Activated naive CD4-positive, alpha-beta T cell treated with anti-CD3 and anti-CD28 coated beads, Interleukin-2, amount 50 U/mL, for 24 hours (primary cell): ENCODE results near the gene KCNB1.

Experiments
- H3K27ac Mint-ChIP-seq: one replicate; pipeline ENCODE4 v1.8.0; 2021; ENCODE audit warnings: mild to moderate bottlenecking, mixed read lengths
- H3K27me3 Mint-ChIP-seq: one replicate; pipeline ENCODE4 v1.8.0; 2021; ENCODE audit warnings: mixed read lengths
- H3K36me3 Mint-ChIP-seq: one replicate; pipeline ENCODE4 v1.8.0; 2021; ENCODE audit warnings: mixed read lengths
- H3K4me1 Mint-ChIP-seq: one replicate; pipeline ENCODE4 v1.8.0; 2021; ENCODE audit warnings: mixed read lengths
- H3K4me3 Mint-ChIP-seq: one replicate; pipeline ENCODE4 v1.8.0; 2021; ENCODE audit warnings: mild to moderate bottlenecking, mixed read lengths
- H3K9me3 Mint-ChIP-seq: one replicate; pipeline ENCODE4 v1.8.0; 2021; ENCODE audit warnings: mixed read lengths

KCNB1 gene

GRCh38 chr20:49510562-49511122 is 28.2 kb upstream of the KCNB1 start:
- Mint-ChIP-seq H3K4me1 (no peaks in the 10 kb centered on the region), H3K9me3 (no peaks in the 10 kb centered on the region), H3K27ac (no peak overlapping the region), H3K36me3 (no peaks in the 10 kb centered on the region), H3K27me3 (peaks cover 18% of the 10 kb centered on the region), H3K4me3 (no peak overlapping the region)

- Mint-ChIP-seq H3K27me3 (peaks cover 24% of the 10 kb centered on the region), H3K36me3 (no peaks in the 10 kb centered on the region), H3K4me1 (no peaks in the 10 kb centered on the region), H3K9me3 (no peaks in the 10 kb centered on the region), H3K27ac (no peak overlapping the region), H3K4me3 (no peak overlapping the region)
Observed at GRCh38 chr20:49508435-49509199, 26.1 kb upstream of the KCNB1 start.

GRCh38 chr20:49507741-49508434 is 25.4 kb upstream of the KCNB1 start:
- Mint-ChIP-seq H3K27ac (no peak overlapping the region), H3K36me3 (no peaks in the 10 kb centered on the region), H3K4me3 (no peak overlapping the region), H3K27me3 (peaks cover 24% of the 10 kb centered on the region), H3K9me3 (no peaks in the 10 kb centered on the region), H3K4me1 (no peaks in the 10 kb centered on the region)

- H3K27me3 Mint-ChIP-seq, result peaks cover 22% of the 10 kb centered on the region
Observed at GRCh38 chr20:49505518-49505917, 23.1 kb upstream of the KCNB1 start.

GRCh38 chr20:49503176-49503575 is 20.7 kb upstream of the KCNB1 start:
- peaks cover 16% of the 10 kb centered on the region for H3K27me3 Mint-ChIP-seq
- H3K9me3 Mint-ChIP-seq, result no peaks in the 10 kb centered on the region
- no peaks in the 10 kb centered on the region for H3K4me1 Mint-ChIP-seq
- H3K4me3 Mint-ChIP-seq, result no peak overlapping the region
- H3K36me3 Mint-ChIP-seq, result no peaks in the 10 kb centered on the region
- H3K27ac Mint-ChIP-seq, result no peak overlapping the region

More at GRCh38 chr20:49505518-49505917, 23.1 kb upstream of the KCNB1 start:
- Mint-ChIP-seq H3K4me1 (no peaks in the 10 kb centered on the region), H3K36me3 (no peaks in the 10 kb centered on the region), H3K4me3 (no peak overlapping the region), H3K9me3 (no peaks in the 10 kb centered on the region), H3K27ac (no peak overlapping the region)

GRCh38 chr20:49501917-49502316 is 19.4 kb upstream of the KCNB1 start:
- Mint-ChIP-seq H3K4me1 (no peaks in the 10 kb centered on the region), H3K9me3 (no peaks in the 10 kb centered on the region), H3K36me3 (no peaks in the 10 kb centered on the region), H3K27ac (no peak overlapping the region), H3K4me3 (no peak overlapping the region), H3K27me3 (peaks cover 23% of the 10 kb centered on the region)

GRCh38 chr20:49497398-49497669 is 14.9 kb upstream of the KCNB1 start:
- no peaks in the 10 kb centered on the region for H3K36me3 Mint-ChIP-seq
- no peaks in the 10 kb centered on the region for H3K4me1 Mint-ChIP-seq
- H3K9me3 Mint-ChIP-seq, result no peaks in the 10 kb centered on the region
- no peak overlapping the region for H3K4me3 Mint-ChIP-seq
- H3K27ac Mint-ChIP-seq, result no peak overlapping the region
- peaks cover 17% of the 10 kb centered on the region for H3K27me3 Mint-ChIP-seq

GRCh38 chr20:49496553-49497397 is 14.3 kb upstream of the KCNB1 start:
- Mint-ChIP-seq H3K9me3 (peaks cover 3% of the 10 kb centered on the region), H3K4me3 (no peak overlapping the region), H3K4me1 (no peaks in the 10 kb centered on the region), H3K27ac (no peak overlapping the region), H3K36me3 (no peaks in the 10 kb centered on the region), H3K27me3 (peaks cover 20% of the 10 kb centered on the region)

- Mint-ChIP-seq H3K4me1 (no peaks in the 10 kb centered on the region), H3K36me3 (no peaks in the 10 kb centered on the region)
Observed at GRCh38 chr20:49496043-49496442, 13.6 kb upstream of the KCNB1 start.

GRCh38 chr20:49490689-49491088 is 8.2 kb upstream of the KCNB1 start:
- Mint-ChIP-seq H3K36me3 (no peaks in the 10 kb centered on the region), H3K27me3 (peaks cover 41% of the 10 kb centered on the region), H3K4me1 (no peaks in the 10 kb centered on the region), H3K9me3 (peaks cover 20% of the 10 kb centered on the region), H3K4me3 (no peak overlapping the region), H3K27ac (no peak overlapping the region)

More at GRCh38 chr20:49496043-49496442, 13.6 kb upstream of the KCNB1 start:
- no peak overlapping the region for H3K4me3 Mint-ChIP-seq
- H3K27ac Mint-ChIP-seq, result no peak overlapping the region
- H3K27me3 Mint-ChIP-seq, result peaks cover 20% of the 10 kb centered on the region
- peaks cover 9% of the 10 kb centered on the region for H3K9me3 Mint-ChIP-seq

GRCh38 chr20:49489688-49490087 is 7.2 kb upstream of the KCNB1 start:
- Mint-ChIP-seq H3K27me3 (peaks cover 46% of the 10 kb centered on the region), H3K4me3 (no peak overlapping the region), H3K4me1 (peaks cover 1% of the 10 kb centered on the region), H3K27ac (no peak overlapping the region), H3K36me3 (no peaks in the 10 kb centered on the region), H3K9me3 (peaks cover 20% of the 10 kb centered on the region)

GRCh38 chr20:49486064-49486463 is 3.6 kb upstream of the KCNB1 start:
- Mint-ChIP-seq H3K4me1 (peaks cover 8% of the 10 kb centered on the region), H3K36me3 (no peaks in the 10 kb centered on the region), H3K27ac (no peak overlapping the region), H3K9me3 (peaks cover 11% of the 10 kb centered on the region), H3K27me3 (peaks cover 52% of the 10 kb centered on the region), H3K4me3 (no peak overlapping the region)

GRCh38 chr20:49485563-49485962 is 3.1 kb upstream of the KCNB1 start:
- Mint-ChIP-seq H3K36me3 (no peaks in the 10 kb centered on the region), H3K4me1 (peaks cover 8% of the 10 kb centered on the region), H3K9me3 (peaks cover 11% of the 10 kb centered on the region), H3K27me3 (peaks cover 57% of the 10 kb centered on the region), H3K4me3 (no peak overlapping the region), H3K27ac (no peak overlapping the region)

GRCh38 chr20:49484180-49485140 is 2.0 kb upstream of the KCNB1 start:
- peaks cover 8% of the 10 kb centered on the region for H3K4me1 Mint-ChIP-seq
- H3K9me3 Mint-ChIP-seq, result peaks cover 5% of the 10 kb centered on the region
- peak overlapping the region; percentile 86 for H3K4me3 Mint-ChIP-seq
- no peak overlapping the region for H3K27ac Mint-ChIP-seq
- peaks cover 55% of the 10 kb centered on the region for H3K27me3 Mint-ChIP-seq
- H3K36me3 Mint-ChIP-seq, result no peaks in the 10 kb centered on the region

- H3K27me3 Mint-ChIP-seq, result peaks cover 53% of the 10 kb centered on the region
Observed at GRCh38 chr20:49483696-49484123, 1.2 kb upstream of the KCNB1 start.

More at GRCh38 chr20:49483696-49484123, 1.2 kb upstream of the KCNB1 start:
- Mint-ChIP-seq H3K27ac (no peak overlapping the region), H3K4me1 (peaks cover 8% of the 10 kb centered on the region), H3K36me3 (no peaks in the 10 kb centered on the region), H3K9me3 (no peaks in the 10 kb centered on the region), H3K4me3 (no peak overlapping the region)
